IMR-90 (cell line): ENCODE data around the gene CCNA2. TPM values are rescaled to one million over a fixed set of nuclear protein-coding genes. Genes with fewer than 3 reads are reported as not detected.

Experiments used
- ATAC-seq: fragments of 200-7000 bp; cut with Tn5 transposase; 2 replicates; pipeline ENCODE4 v1.9.1; 2020; ENCODE audit warnings: low read depth, mild to moderate bottlenecking, moderate library complexity
- BruUV-seq: library from RNA; stranded (reverse); fragments of 400-500 nt; replicated peaks from 2 replicates; lab custom pipeline; 2021; lab: Mats Ljungman, UMichigan
- CTCF ChIA-PET: fragments of 300-600 bp; formaldehyde crosslinking; extraction: SDS; loops from one replicate; lab custom pipeline; 2021; ENCODE audit warnings: antibody characterized with exemption; lab: Yijun Ruan, JAX
- POLR2A ChIA-PET: fragments of 300-600 bp; sonication (Branson Sonifier 250); formaldehyde crosslinking; loops from one replicate; lab custom pipeline; 2022; ENCODE audit warnings: antibody characterized with exemption; ENCODE audit not compliant: unreplicated experiment; lab: Charles Lee
- DNase-seq: peaks from one replicate; pipeline ENCODE4 v3.0.0; 2013
- H2AFZ ChIP-seq: replicated peaks from 2 replicates; pipeline ENCODE3; 2013; ENCODE audit warnings: low read length, mild to moderate bottlenecking; ENCODE audit not compliant: poor library complexity
- H2AK5ac ChIP-seq: 2 replicates; pipeline ENCODE4 v1.6.1; 2013; ENCODE audit warnings: low read depth, low read length, inconsistent platforms
- H2AK9ac ChIP-seq: replicated peaks from 2 replicates; pipeline ENCODE3; 2013; ENCODE audit warnings: mild to moderate bottlenecking, low read depth, low read length, moderate library complexity; ENCODE audit not compliant: poor library complexity
- H2BK120ac ChIP-seq: 2 replicates; pipeline ENCODE4 v1.6.1; 2013; ENCODE audit warnings: low read depth, low read length, inconsistent platforms
- H2BK15ac ChIP-seq: 3 replicates; pipeline ENCODE4 v1.6.1; 2013; ENCODE audit warnings: low read depth, low read length, inconsistent platforms
- H2BK20ac ChIP-seq: 2 replicates; pipeline ENCODE4 v1.6.1; 2013; ENCODE audit warnings: low read depth, mild to moderate bottlenecking, inconsistent platforms, low read length, moderate library complexity
- H2BK5ac ChIP-seq: 2 replicates; pipeline ENCODE4 v1.6.1; 2013; ENCODE audit warnings: mild to moderate bottlenecking, low read depth, low read length, inconsistent platforms; ENCODE audit not compliant: poor library complexity, severe bottlenecking
- H3K14ac ChIP-seq: replicated peaks from 2 replicates; pipeline ENCODE4 v1.6.1; 2013; ENCODE audit warnings: low read depth, low read length, inconsistent platforms
- H3K18ac ChIP-seq: 2 replicates; pipeline ENCODE4 v1.6.1; 2013; ENCODE audit warnings: low read depth, low read length, control low read depth
- H3K23ac ChIP-seq: 2 replicates; pipeline ENCODE4 v1.6.1; 2013; ENCODE audit warnings: low read depth, low read length, inconsistent platforms
- H3K27ac ChIP-seq: 2 replicates; pipeline ENCODE4 v1.5.1; 2013; ENCODE audit warnings: mild to moderate bottlenecking, control low read depth, low read length; ENCODE audit not compliant: insufficient read depth
- H3K27me3 ChIP-seq: 2 replicates; pipeline ENCODE4 v1.6.1; 2013; ENCODE audit warnings: low read length; ENCODE audit not compliant: control insufficient read depth, insufficient read depth
- H3K36me3 ChIP-seq: 2 replicates; pipeline ENCODE4 v1.6.1; 2013; ENCODE audit warnings: low read length, mixed read lengths; ENCODE audit not compliant: control insufficient read depth, insufficient read depth
- H3K4ac ChIP-seq: 2 replicates; pipeline ENCODE4 v1.6.1; 2013; ENCODE audit warnings: low read depth, low read length, inconsistent platforms
- H3K4me1 ChIP-seq: 2 replicates; pipeline ENCODE4 v1.6.1; 2013; ENCODE audit warnings: low read length, mixed read lengths; ENCODE audit not compliant: control insufficient read depth, insufficient read depth
- H3K4me2 ChIP-seq: 2 replicates; pipeline ENCODE4 v1.6.1; 2013; ENCODE audit warnings: low read depth, mild to moderate bottlenecking, control low read depth, low read length, moderate library complexity
- H3K4me3 ChIP-seq: 2 replicates; pipeline ENCODE4 v1.5.1; 2013; ENCODE audit warnings: low read depth, mild to moderate bottlenecking, control low read depth, low read length, moderate library complexity; ENCODE audit not compliant: insufficient read depth
- H3K56ac ChIP-seq: 2 replicates; pipeline ENCODE4 v1.6.1; 2013; ENCODE audit warnings: low read length, inconsistent platforms; ENCODE audit not compliant: insufficient read depth; ENCODE audit errors: extremely low read depth
- H3K79me1 ChIP-seq, 2 experiments: 2 replicates each; pipeline ENCODE4 v1.6.1; 2013; ENCODE audit warnings: low read length in 2 of 2, inconsistent platforms in 1 of 2, low read depth in 1 of 2
- H3K9ac ChIP-seq: 2 replicates; pipeline ENCODE4 v1.6.1; 2013; ENCODE audit warnings: low read depth, low read length, control low read depth
- H3K9me1 ChIP-seq: 2 replicates; pipeline ENCODE4 v1.6.1; 2013; ENCODE audit warnings: low read length, inconsistent platforms; ENCODE audit not compliant: insufficient read depth
- H3K9me3 ChIP-seq: 2 replicates; pipeline ENCODE4 v1.6.1; 2013; ENCODE audit warnings: low read length; ENCODE audit not compliant: control insufficient read depth, insufficient read depth
- H4K20me1 ChIP-seq: 2 replicates; pipeline ENCODE4 v1.6.1; 2013; ENCODE audit warnings: low read length, inconsistent platforms; ENCODE audit not compliant: insufficient read depth
- H4K5ac ChIP-seq: 2 replicates; pipeline ENCODE4 v1.6.1; 2013; ENCODE audit warnings: mild to moderate bottlenecking, low read depth, low read length, control low read depth
- H4K8ac ChIP-seq, 2 experiments: 2 replicates each; pipeline ENCODE4 v1.6.1; 2013; ENCODE audit warnings: low read depth in 2 of 2, low read length in 2 of 2, control low read depth in 1 of 2, inconsistent platforms in 1 of 2
- H4K91ac ChIP-seq: 2 replicates; pipeline ENCODE4 v1.6.1; 2013; ENCODE audit warnings: low read depth, low read length, inconsistent platforms; ENCODE audit not compliant: insufficient read depth
- CHD1 ChIP-seq: IDR thresholded peaks from 2 replicates; pipeline ENCODE4 v1.6.1; 2012; ENCODE audit warnings: low read depth, low read length, improper control_type of control experiment
- CTCF ChIP-seq: conservative IDR thresholded peaks from 2 replicates; pipeline ENCODE4 v1.5.1; 2012; ENCODE audit warnings: mild to moderate bottlenecking, low read depth, low read length, improper control_type of control experiment
- ELK1 ChIP-seq: fragments of 150-350 bp; IDR thresholded peaks from 2 replicates; pipeline ENCODE4 v1.6.1; 2016; ENCODE audit warnings: low read depth, mild to moderate bottlenecking, low read length, moderate library complexity, borderline replicate concordance
- MXI1 ChIP-seq: IDR thresholded peaks from 2 replicates; pipeline ENCODE4 v1.6.1; 2012; ENCODE audit warnings: low read depth, mild to moderate bottlenecking, low read length, moderate library complexity, borderline replicate concordance
- POLR2A ChIP-seq: IDR thresholded peaks from 2 replicates; pipeline ENCODE4 v1.6.1; 2012; ENCODE audit warnings: mild to moderate bottlenecking, low read depth, low read length
- RAD21 ChIP-seq: IDR thresholded peaks from 2 replicates; pipeline ENCODE4 v1.6.1; 2012; ENCODE audit warnings: low read length, improper control_type of control experiment
- dilution Hi-C: fragments of 300-500 bp; cut with HindIII; formaldehyde crosslinking; loops from one replicate; pipeline ENCODE4 v1.14.3; 2018; ENCODE audit warnings: low sequenced_read_pairs; ENCODE audit not compliant: unreplicated experiment
- in situ Hi-C: fragments of 300-500 bp; cut with MboI; formaldehyde crosslinking; loops from 3 replicates; pipeline ENCODE4 v1.14.3; 2019; ENCODE audit warnings: low sequenced_read_pairs, inconsistent platforms, mixed read lengths
- intact Hi-C: fragments of 100-400 bp; cut with micrococcal nuclease; formaldehyde crosslinking; loops from 2 replicates; pipeline ENCODE4 v1.10.0; 2022
- polyA plus RNA-seq, 3 experiments: library from polyadenylated mRNA; depleted of rRNA; stranded (reverse); fragments of >200 nt; gene quantifications; 2 replicates each; pipeline ENCODE4 v1.2.3, GENCODE V29; 2012; ENCODE audit warnings: low replicate concordance in 1 of 3
- total RNA-seq: library from RNA; depleted of rRNA; stranded (reverse); fragments of >200 nt; gene quantifications from 2 replicates; pipeline ENCODE4 v1.2.3, GENCODE V29; 2012
- TF ChIP-seq, protein P1 (sequence below): fragments of 150-350 bp; IDR thresholded peaks from 2 replicates; pipeline ENCODE4 v1.6.1; 2017; ENCODE audit warnings: mild to moderate bottlenecking, antibody characterized with exemption, low read length, low read depth

Gene CCNA2
- total and polyA plus RNA-seq, 2 of the 4 experiments (the other 2 are of a cell fraction), result 22.8 to 54.3 TPM

GRCh38 chr4:121799208-121799823 is 24.4 kb downstream of the CCNA2 start (continued):
- no peak for TF ChIP-seq CHD1

GRCh38 chr4:121796283-121796682 is 27.4 kb downstream of the CCNA2 start:
- no peak overlapping the region for H2AK9ac ChIP-seq
- in situ Hi-C loops (no loop called here), dilution Hi-C loops (no loop called here), intact Hi-C loops (no loop called here)
- TF ChIP-seq CHD1, result no peak
- TF ChIP-seq POLR2A, result no peak
- TF ChIP-seq ELK1, result no peak
- TF ChIP-seq, protein P1, sequence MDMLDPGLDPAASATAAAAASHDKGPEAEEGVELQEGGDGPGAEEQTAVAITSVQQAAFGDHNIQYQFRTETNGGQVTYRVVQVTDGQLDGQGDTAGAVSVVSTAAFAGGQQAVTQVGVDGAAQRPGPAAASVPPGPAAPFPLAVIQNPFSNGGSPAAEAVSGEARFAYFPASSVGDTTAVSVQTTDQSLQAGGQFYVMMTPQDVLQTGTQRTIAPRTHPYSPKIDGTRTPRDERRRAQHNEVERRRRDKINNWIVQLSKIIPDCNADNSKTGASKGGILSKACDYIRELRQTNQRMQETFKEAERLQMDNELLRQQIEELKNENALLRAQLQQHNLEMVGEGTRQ, result no peak
- no peak for TF ChIP-seq CTCF
- no peak for TF ChIP-seq MXI1
- TF ChIP-seq RAD21, result no peak
- no TSS peak for BruUV-seq
- CTCF ChIA-PET, result interaction anchor here (0.6 kb wide), 1 partner anchor 13 kb away, joined by 4 read pairs; no protein-coding TSS in a partner anchor
- H2BK20ac ChIP-seq, result peak overlapping the region; percentile 65
- peaks cover 13% of the 10 kb centered on the region for H3K4me1 ChIP-seq
- peaks cover 2 to 4% of the 10 kb centered on the region in 2 experiments; a peak in 1 of 4 replicates for H3K79me1 ChIP-seq
- no peak overlapping the region for H3K4me3 ChIP-seq
- peak overlapping the region; percentile 50 for H3K27ac ChIP-seq
- H2AK5ac ChIP-seq, result no peak overlapping the region
- no peaks in the 10 kb centered on the region for H3K27me3 ChIP-seq
- 0 out of 2 replicates have a peak overlapping the region, but pooled peaks have one; percentile 2 for H3K23ac ChIP-seq
- peak overlapping the region; percentile 50 for H2BK120ac ChIP-seq
- 0 out of 2 replicates have a peak, but pooled peaks cover 2% of the 10 kb centered on the region for H3K9me1 ChIP-seq
- H4K5ac ChIP-seq, result 0 out of 2 replicates have a peak overlapping the region, but pooled peaks have one; percentile 38
- peak overlapping the region; percentile 23 for H3K4ac ChIP-seq
- no peak overlapping the region for H3K14ac ChIP-seq
- no peak overlapping the region for H2BK15ac ChIP-seq
- peak overlapping the region; percentile 14 for H2BK5ac ChIP-seq
- H3K4me2 ChIP-seq, result 0 out of 2 replicates have a peak overlapping the region, but pooled peaks have one; percentile 54
- peak; percentile 7; the same call in 1 of the 2 replicates for ATAC-seq
- H3K36me3 ChIP-seq, result no peaks in the 10 kb centered on the region
- peak overlapping the region; percentile 67; the same call in 1 of the 2 replicates for H4K91ac ChIP-seq
- peak overlapping the region; percentile 7 to 53; a peak in 2 of 4 replicates for H4K8ac ChIP-seq
- H3K9ac ChIP-seq, result peak overlapping the region; percentile 6; the same call in 1 of the 2 replicates
- DNase-seq, result no peak
- POLR2A ChIA-PET, result no interaction called here
- no peak overlapping the region for H2AFZ ChIP-seq
- no peak overlapping the region for H3K56ac ChIP-seq
- no peaks in the 10 kb centered on the region for H4K20me1 ChIP-seq
- H3K18ac ChIP-seq, result peak overlapping the region; percentile 74; the same call in 1 of the 2 replicates
- H3K9me3 ChIP-seq, result no peaks in the 10 kb centered on the region
